CD14-positive monocyte (primary cell): ENCODE measurements around the gene GBX2. TPM values are rescaled to one million over a fixed set of nuclear protein-coding genes. Genes with fewer than 3 reads are reported as not detected.

Experiments used
- DNase-seq, 3 donors: peaks; one replicate each; pipeline ENCODE4 v3.0.0-alpha.2; 2011 to 2022
- H2AFZ ChIP-seq: 2 replicates; pipeline ENCODE4 v1.6.0; 2012; ENCODE audit warnings: mild to moderate bottlenecking, low read depth, low read length, inconsistent platforms; ENCODE audit not compliant: insufficient read depth, poor library complexity, severe bottlenecking
- H3K27ac ChIP-seq, 2 donors: 1 replicate in 1 of 2; 2 replicates in 1 of 2; pipeline ENCODE4 v1.5.1; 2012 to 2013; ENCODE audit warnings: low read length in 2 of 2, control low read depth in 1 of 2, inconsistent platforms in 1 of 2, low read depth in 1 of 2, mild to moderate bottlenecking in 1 of 2
- H3K27me3 ChIP-seq, 2 donors: one replicate each; pipeline versions ENCODE4 v1.6.0 to v1.6.1; 2011 to 2013; ENCODE audit warnings: low read length in 2 of 2; ENCODE audit not compliant: control insufficient read depth in 2 of 2, insufficient read depth in 2 of 2
- H3K36me3 ChIP-seq, 2 donors: replicated peaks in 1 of 2; 1 replicate in 1 of 2; 2 replicates in 1 of 2; pipeline versions ENCODE4 v1.5.1 to v1.6.1; 2012 to 2013; ENCODE audit warnings: low read length in 2 of 2, control low read depth in 1 of 2, inconsistent platforms in 1 of 2, mild to moderate bottlenecking in 1 of 2; ENCODE audit not compliant: insufficient read depth in 2 of 2, control insufficient read depth in 1 of 2
- H3K4me1 ChIP-seq, 2 donors: 1 replicate in 1 of 2; 2 replicates in 1 of 2; pipeline versions ENCODE4 v1.5.1 to v1.6.1; 2012 to 2013; ENCODE audit warnings: low read length in 2 of 2, control low read depth in 1 of 2, inconsistent platforms in 1 of 2, mild to moderate bottlenecking in 1 of 2, moderate library complexity in 1 of 2; ENCODE audit not compliant: insufficient read depth in 2 of 2, control insufficient read depth in 1 of 2
- H3K4me2 ChIP-seq: replicated peaks from 2 replicates; pipeline ENCODE3; 2012; ENCODE audit warnings: low read length, moderate library complexity, mild to moderate bottlenecking; ENCODE audit not compliant: poor library complexity, severe bottlenecking; ENCODE audit errors: extremely low read depth
- H3K4me3 ChIP-seq, 3 experiments: fragments of 200-600 bp in 1 of 3; sonication (generic) in 1 of 3; replicated peaks in 1 of 3; 1 replicate in 2 of 3; 2 replicates in 1 of 3; pipeline ENCODE4 v1.5.1; 2011 to 2013; ENCODE audit warnings: low read length in 3 of 3, mild to moderate bottlenecking in 3 of 3, control low read depth in 2 of 3, low read depth in 2 of 3, inconsistent platforms in 1 of 3, moderate library complexity in 1 of 3
- H3K79me2 ChIP-seq: 2 replicates; pipeline ENCODE4 v1.6.0; 2012; ENCODE audit warnings: mild to moderate bottlenecking, control low read depth, inconsistent platforms, low read length, moderate library complexity; ENCODE audit not compliant: insufficient read depth
- H3K9ac ChIP-seq: 2 replicates; pipeline ENCODE4 v1.6.0; 2017; ENCODE audit warnings: low read length, mild to moderate bottlenecking; ENCODE audit not compliant: insufficient read depth, poor library complexity, severe bottlenecking
- H3K9me3 ChIP-seq, 2 donors: replicated peaks in 1 of 2; 1 replicate in 1 of 2; 2 replicates in 1 of 2; pipeline versions ENCODE4 v1.5.1 to v1.6.1; 2012 to 2013; ENCODE audit warnings: low read length in 2 of 2, control low read depth in 1 of 2; ENCODE audit not compliant: control insufficient read depth in 1 of 2, insufficient read depth in 1 of 2
- H4K20me1 ChIP-seq: 2 replicates; pipeline ENCODE4 v1.6.0; 2012; ENCODE audit warnings: mild to moderate bottlenecking, low read length, control low read depth, moderate library complexity; ENCODE audit not compliant: insufficient read depth
- H3K27ac Mint-ChIP-seq, 7 donors: one replicate each; pipeline ENCODE4 v1.8.0; 2020; ENCODE audit warnings: mild to moderate bottlenecking in 7 of 7, mixed read lengths in 7 of 7, moderate library complexity in 6 of 7, inconsistent platforms in 2 of 7
- H3K27me3 Mint-ChIP-seq, 3 donors: one replicate each; pipeline ENCODE4 v1.8.0; 2021 to 2022; ENCODE audit warnings: low read depth in 3 of 3, mild to moderate bottlenecking in 3 of 3, mixed read lengths in 3 of 3, moderate library complexity in 3 of 3, inconsistent platforms in 1 of 3
- H3K36me3 Mint-ChIP-seq, 2 donors: one replicate each; pipeline ENCODE4 v1.8.0; 2020; ENCODE audit warnings: mixed read lengths in 2 of 2, inconsistent platforms in 1 of 2, mild to moderate bottlenecking in 1 of 2
- H3K4me1 Mint-ChIP-seq: one replicate; pipeline ENCODE4 v1.8.0; 2020; ENCODE audit warnings: mild to moderate bottlenecking, mixed read lengths
- H3K4me3 Mint-ChIP-seq, 2 donors: one replicate each; pipeline ENCODE4 v1.8.0; 2020; ENCODE audit warnings: mild to moderate bottlenecking in 2 of 2, mixed read lengths in 2 of 2, moderate library complexity in 1 of 2
- H3K9me3 Mint-ChIP-seq, 7 donors: one replicate each; pipeline ENCODE4 v1.8.0; 2020 to 2022; ENCODE audit warnings: mixed read lengths in 7 of 7, mild to moderate bottlenecking in 6 of 7, moderate library complexity in 6 of 7, inconsistent platforms in 2 of 7
- WGBS: methylation state at CpG from one replicate; pipeline ENCODE4 v1.1.5; 2013; ENCODE audit warnings: missing lambda C conversion rate; ENCODE audit not compliant: insufficient coverage; 5-methylcytosine and 5-hydroxymethylcytosine counted together
- intact Hi-C, 2 donors: fragments of 100-400 bp; cut with micrococcal nuclease; formaldehyde crosslinking; loops; one replicate each; pipeline versions ENCODE4 v1.15.0 to v1.15.1; 2023
- polyA plus RNA-seq, 3 donors: library from polyadenylated mRNA; depleted of rRNA in 1 of 3; unstranded in 2 of 3; stranded (reverse) in 1 of 3; fragments of 300-500 nt in 2 of 3; fragments of >200 nt in 1 of 3; fragmentation: Illumina TruSeq in 2 of 3; gene quantifications; 1 replicate in 2 of 3; 2 replicates in 1 of 3; pipeline ENCODE4 v1.2.3, GENCODE V29; 2012 to 2021
- TF ChIP-seq, protein P1 (sequence below): fragments of 200-600 bp; IDR thresholded peaks from one replicate; pipeline ENCODE4 v1.8.0; 2022; ENCODE audit warnings: antibody characterized with exemption, mild to moderate bottlenecking

GBX2 gene
- polyA plus RNA-seq, 3 donors = not detected

DNA sequence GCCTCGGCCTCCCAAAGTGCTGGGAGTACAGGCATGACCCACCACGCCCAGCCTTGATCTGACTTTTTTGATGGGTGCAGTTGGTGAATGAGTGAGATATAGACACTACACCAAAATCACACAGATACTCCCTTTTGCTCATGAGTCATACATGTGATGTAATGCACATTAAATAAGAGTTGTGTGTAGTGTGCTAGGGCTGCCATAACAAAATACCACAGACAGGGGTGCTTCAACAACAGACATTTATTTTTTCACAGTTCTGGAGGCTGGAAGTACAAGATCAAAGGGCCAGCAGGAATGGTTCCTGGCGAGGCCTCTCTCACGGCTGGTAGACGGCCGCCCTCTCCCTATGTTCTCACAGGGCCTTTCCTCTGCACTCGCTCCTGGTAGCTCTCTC lies 46.6 kb downstream of the GBX2 start:
- DNase-seq = no peak
- no peak overlapping the region for H3K27ac ChIP-seq
- no peaks in the 10 kb centered on the region for H3K36me3 ChIP-seq
- Mint-ChIP-seq H3K4me3 (no peak overlapping the region), H3K9me3 (peaks cover 0 to 3% (median 0%) of the 10 kb centered on the region in 7 donors), H3K27ac (no peak overlapping the region), H3K4me1 (no peaks in the 10 kb centered on the region), H3K27me3 (peaks cover 3 to 27% (median 7%) of the 10 kb centered on the region in 3 donors), H3K36me3 (no peaks in the 10 kb centered on the region)
- H3K4me3 ChIP-seq = no peak overlapping the region
- no peaks in the 10 kb centered on the region for H4K20me1 ChIP-seq
- H3K27me3 ChIP-seq = peaks cover 0 to 13% of the 10 kb centered on the region in 2 donors
- H3K4me1 ChIP-seq = no peaks in the 10 kb centered on the region
- H3K9me3 ChIP-seq = no peaks in the 10 kb centered on the region
- no peak overlapping the region for H3K4me2 ChIP-seq
- TF ChIP-seq, protein P1, sequence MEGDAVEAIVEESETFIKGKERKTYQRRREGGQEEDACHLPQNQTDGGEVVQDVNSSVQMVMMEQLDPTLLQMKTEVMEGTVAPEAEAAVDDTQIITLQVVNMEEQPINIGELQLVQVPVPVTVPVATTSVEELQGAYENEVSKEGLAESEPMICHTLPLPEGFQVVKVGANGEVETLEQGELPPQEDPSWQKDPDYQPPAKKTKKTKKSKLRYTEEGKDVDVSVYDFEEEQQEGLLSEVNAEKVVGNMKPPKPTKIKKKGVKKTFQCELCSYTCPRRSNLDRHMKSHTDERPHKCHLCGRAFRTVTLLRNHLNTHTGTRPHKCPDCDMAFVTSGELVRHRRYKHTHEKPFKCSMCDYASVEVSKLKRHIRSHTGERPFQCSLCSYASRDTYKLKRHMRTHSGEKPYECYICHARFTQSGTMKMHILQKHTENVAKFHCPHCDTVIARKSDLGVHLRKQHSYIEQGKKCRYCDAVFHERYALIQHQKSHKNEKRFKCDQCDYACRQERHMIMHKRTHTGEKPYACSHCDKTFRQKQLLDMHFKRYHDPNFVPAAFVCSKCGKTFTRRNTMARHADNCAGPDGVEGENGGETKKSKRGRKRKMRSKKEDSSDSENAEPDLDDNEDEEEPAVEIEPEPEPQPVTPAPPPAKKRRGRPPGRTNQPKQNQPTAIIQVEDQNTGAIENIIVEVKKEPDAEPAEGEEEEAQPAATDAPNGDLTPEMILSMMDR = no peak
- H3K79me2 ChIP-seq = no peaks in the 10 kb centered on the region
- intact Hi-C loops = no loop called here
- WGBS = 94% methylated on average over 5 of the region's 7 CpGs
- no peak overlapping the region for H2AFZ ChIP-seq
- H3K9ac ChIP-seq = no peak overlapping the region

DNA sequence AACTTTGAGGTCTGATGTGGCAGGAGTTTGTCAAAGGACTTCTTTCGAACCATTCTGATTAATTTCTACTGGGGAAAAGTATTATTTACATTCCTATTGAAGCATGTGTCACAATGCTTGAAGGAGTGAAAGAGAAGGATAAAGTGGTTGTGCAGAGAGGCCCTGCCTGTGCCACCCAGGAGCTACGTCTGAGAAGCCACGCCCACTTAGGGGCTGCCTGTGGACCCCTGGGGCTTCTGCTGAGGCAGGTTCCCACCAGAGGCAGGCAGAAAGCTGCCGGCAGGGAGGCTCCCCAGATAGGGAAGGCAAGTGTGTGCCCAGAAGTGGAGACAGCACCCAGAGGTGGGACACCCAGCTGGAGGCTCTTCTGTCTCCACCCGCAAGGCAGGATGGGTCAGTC lies 47.4 kb downstream of the GBX2 start:
- 90% methylated on average over 4 of the region's 5 CpGs for WGBS
- Mint-ChIP-seq H3K27me3 (peaks cover 3 to 27% (median 7%) of the 10 kb centered on the region in 3 donors), H3K4me3 (no peak overlapping the region), H3K36me3 (no peaks in the 10 kb centered on the region), H3K9me3 (peaks cover 0 to 3% (median 0%) of the 10 kb centered on the region in 7 donors), H3K27ac (no peak overlapping the region), H3K4me1 (no peaks in the 10 kb centered on the region)
- Histone ChIP-seq H4K20me1 (no peaks in the 10 kb centered on the region), H3K36me3 (no peaks in the 10 kb centered on the region), H3K4me1 (no peaks in the 10 kb centered on the region), H3K4me3 (no peak overlapping the region), H2AFZ (no peak overlapping the region), H3K27me3 (peaks cover 0 to 13% of the 10 kb centered on the region in 2 donors), H3K4me2 (no peak overlapping the region), H3K9me3 (no peaks in the 10 kb centered on the region), H3K79me2 (no peaks in the 10 kb centered on the region), H3K27ac (no peak overlapping the region), H3K9ac (no peak overlapping the region)
- TF ChIP-seq, protein P1 = no peak
- DNase-seq = no peak
- intact Hi-C loops = no loop called here
